Upper lobe of left lung (tissue), 4 donors: ENCODE results near the gene WASHC4.

Experiments
- CTCF ChIP-seq, 6 experiments: fragments of 450-650 bp in 4 of 6; fragments of 200-600 bp in 2 of 6; sonication (generic) in 2 of 6; IDR thresholded peaks; one replicate each; pipeline ENCODE4 v1.5.1; 2016 to 2019; ENCODE audit warnings: antibody characterized with exemption in 6 of 6
- POLR2A ChIP-seq, 4 donors: fragments of 450-650 bp; IDR thresholded peaks; one replicate each; pipeline ENCODE4 v1.5.1; 2016 to 2017; ENCODE audit warnings: antibody characterized with exemption in 4 of 4, mild to moderate bottlenecking in 2 of 4

- TF ChIP-seq POLR2A (IDR thresholded peaks at IDR 0.05) (no peak), CTCF (IDR thresholded peaks at IDR 0.05) (no peak)
Measured at GRCh38 chr12:105170139-105170538, 62.6 kb downstream of the WASHC4 start.
